AG04449 (cell line): ENCODE data around the gene ZNF280D.

Experiments used
- CTCF ChIA-PET: fragments of 350-600 bp; formaldehyde crosslinking; extraction: SDS; loops from one replicate; lab custom pipeline; 2021; ENCODE audit warnings: antibody characterized with exemption; lab: Yijun Ruan, JAX
- POLR2A ChIA-PET: fragments of 400-600, 350-600 bp; formaldehyde crosslinking; extraction: SDS; loops from one replicate; lab custom pipeline; 2020; ENCODE audit warnings: antibody characterized with exemption, inconsistent platforms; lab: Yijun Ruan, JAX
- DNase-seq: peaks from one replicate; pipeline ENCODE4 v3.0.0-alpha.2; 2010; ENCODE audit warnings: low read depth, low spot score
- H3K4me3 ChIP-seq: 2 replicates; pipeline ENCODE4 v1.5.1; 2011; ENCODE audit warnings: low read depth, mild to moderate bottlenecking, control low read depth, low read length
- TF ChIP-seq, protein P1 (sequence below): IDR thresholded peaks from one replicate; pipeline ENCODE4 v1.5.1; 2011; ENCODE audit warnings: mild to moderate bottlenecking, moderate library complexity, low read length, control low read depth, inconsistent platforms; ENCODE audit not compliant: insufficient read depth; ENCODE audit errors: missing control alignments

Gene ZNF280D

DNA sequence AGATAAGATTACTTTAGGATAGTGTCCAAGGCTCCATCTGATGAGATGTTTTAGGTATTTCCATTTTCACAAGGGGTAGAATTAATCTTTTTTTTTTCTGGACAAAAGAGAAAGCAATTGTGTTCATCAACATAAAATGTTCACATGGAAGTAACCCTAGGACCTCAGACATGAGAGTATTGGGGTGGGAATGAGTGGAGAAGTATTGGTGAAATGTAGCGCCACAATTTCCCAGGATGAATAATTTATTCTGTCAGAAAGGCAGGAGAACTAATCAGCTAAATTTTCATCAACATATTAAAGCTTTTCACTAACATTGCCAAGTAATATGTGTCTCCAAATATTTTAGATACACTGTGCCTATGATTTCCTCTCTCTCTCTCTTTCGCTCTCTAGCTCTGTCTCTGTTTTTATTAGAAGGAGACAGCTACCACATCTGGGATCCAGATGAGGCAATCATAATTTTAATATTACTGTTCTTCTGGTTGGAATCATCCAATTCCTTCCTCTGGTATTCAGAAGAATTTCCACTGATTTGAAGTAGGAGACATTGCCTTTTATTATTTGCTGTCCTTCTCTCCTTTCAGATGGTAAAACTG, 21.6 kb upstream of the ZNF280D start:
- no peak overlapping the region for H3K4me3 ChIP-seq
- no peak for DNase-seq
- TF ChIP-seq, protein P1, sequence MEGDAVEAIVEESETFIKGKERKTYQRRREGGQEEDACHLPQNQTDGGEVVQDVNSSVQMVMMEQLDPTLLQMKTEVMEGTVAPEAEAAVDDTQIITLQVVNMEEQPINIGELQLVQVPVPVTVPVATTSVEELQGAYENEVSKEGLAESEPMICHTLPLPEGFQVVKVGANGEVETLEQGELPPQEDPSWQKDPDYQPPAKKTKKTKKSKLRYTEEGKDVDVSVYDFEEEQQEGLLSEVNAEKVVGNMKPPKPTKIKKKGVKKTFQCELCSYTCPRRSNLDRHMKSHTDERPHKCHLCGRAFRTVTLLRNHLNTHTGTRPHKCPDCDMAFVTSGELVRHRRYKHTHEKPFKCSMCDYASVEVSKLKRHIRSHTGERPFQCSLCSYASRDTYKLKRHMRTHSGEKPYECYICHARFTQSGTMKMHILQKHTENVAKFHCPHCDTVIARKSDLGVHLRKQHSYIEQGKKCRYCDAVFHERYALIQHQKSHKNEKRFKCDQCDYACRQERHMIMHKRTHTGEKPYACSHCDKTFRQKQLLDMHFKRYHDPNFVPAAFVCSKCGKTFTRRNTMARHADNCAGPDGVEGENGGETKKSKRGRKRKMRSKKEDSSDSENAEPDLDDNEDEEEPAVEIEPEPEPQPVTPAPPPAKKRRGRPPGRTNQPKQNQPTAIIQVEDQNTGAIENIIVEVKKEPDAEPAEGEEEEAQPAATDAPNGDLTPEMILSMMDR: no peak
- CTCF ChIA-PET: interaction anchor here (1.6 to 2.0 kb wide), 2 partner anchors 9 to 19 kb away, joined by 4 to 5 read pairs; no protein-coding TSS in a partner anchor
- POLR2A ChIA-PET: no interaction called here

DNA sequence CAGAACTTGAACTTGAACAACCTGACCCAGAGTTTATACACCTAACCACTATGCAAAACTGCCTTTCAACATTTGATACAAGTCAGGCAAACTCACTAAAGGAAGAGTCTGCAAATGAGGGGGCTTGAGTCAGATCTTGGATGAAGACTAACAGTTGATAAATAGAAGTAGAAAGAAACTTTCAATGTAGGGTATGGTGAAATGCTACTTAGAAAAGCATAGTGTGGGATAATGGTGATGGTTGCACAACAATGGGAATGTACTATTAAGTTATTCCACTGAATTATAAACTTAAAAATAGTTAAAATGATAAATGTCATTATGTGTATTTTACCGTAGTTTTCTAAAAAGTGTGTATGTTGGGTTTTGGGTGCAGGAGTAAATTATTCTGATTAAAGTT, 19.7 kb upstream of the ZNF280D start:
- DNase-seq: no peak
- CTCF ChIA-PET: interaction anchor here (1.6 kb wide), 1 partner anchor 11 kb away, joined by 4 read pairs; no protein-coding TSS in a partner anchor
- POLR2A ChIA-PET: no interaction called here
- no peak overlapping the region for H3K4me3 ChIP-seq
- TF ChIP-seq, protein P1: no peak

- TF ChIP-seq, protein P1: no peak
- DNase-seq: no peak
- no peak overlapping the region for H3K4me3 ChIP-seq
- CTCF ChIA-PET: no interaction called here
- POLR2A ChIA-PET: no interaction called here
Measured at GRCh38 chr15:56749982-56750381, 16.7 kb upstream of the ZNF280D start.

DNA sequence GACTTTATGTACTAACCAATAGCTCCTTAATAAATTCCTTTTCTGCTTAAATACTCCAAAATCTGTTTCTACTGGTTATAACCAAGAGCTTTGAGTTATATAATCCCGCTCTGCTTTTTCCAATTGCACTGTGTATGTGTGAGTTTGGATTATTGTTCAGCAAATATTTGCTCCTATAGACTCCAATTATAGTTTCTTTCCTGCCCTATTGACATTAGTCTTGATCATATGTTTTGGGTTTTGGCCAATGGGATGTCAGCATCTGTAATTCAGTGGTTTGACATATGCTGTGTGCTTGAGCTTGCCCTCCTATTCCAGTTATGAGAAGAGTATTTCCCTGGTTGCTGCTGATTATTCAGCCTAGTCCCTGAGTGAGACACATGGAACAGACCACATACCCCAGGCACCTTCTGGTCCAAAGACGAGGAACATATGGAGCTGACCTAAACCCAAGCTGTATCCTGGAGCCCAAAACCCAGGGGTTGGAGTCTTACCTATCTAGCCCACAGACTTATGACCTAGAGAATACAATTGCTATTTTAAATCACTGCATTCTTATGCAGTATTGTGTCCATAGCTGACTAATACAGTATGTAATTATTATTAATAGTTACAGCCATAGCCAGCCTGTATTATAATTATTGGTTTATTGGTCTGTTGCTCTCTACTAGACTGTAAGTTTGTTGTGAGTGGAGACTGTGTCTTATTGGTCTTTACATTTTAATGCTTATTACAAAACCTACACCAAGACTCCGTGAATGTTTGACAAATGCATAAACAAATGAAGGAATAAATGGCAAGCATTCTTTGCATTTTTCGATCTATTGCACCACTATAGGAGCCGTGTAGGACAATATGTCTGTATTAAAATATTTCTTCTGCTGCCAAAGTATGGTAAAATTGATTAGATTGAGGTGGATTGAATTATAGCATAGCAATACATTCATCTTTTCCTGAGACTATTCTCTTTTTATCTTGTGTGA, 11.7 kb upstream of the ZNF280D start:
- H3K4me3 ChIP-seq: no peak overlapping the region
- DNase-seq: no peak
- POLR2A ChIA-PET: interaction anchor here (1.6 kb wide), 1 partner anchor 12 kb away, joined by 4 read pairs; the partner anchor contains the start of gene ZNF280D
- TF ChIP-seq, protein P1: no peak
- CTCF ChIA-PET: interaction anchor here (1.0 to 1.9 kb wide), 3 partner anchors 11 to 14 kb away, joined by 3 to 8 read pairs (median 3); no protein-coding TSS in a partner anchor

DNA sequence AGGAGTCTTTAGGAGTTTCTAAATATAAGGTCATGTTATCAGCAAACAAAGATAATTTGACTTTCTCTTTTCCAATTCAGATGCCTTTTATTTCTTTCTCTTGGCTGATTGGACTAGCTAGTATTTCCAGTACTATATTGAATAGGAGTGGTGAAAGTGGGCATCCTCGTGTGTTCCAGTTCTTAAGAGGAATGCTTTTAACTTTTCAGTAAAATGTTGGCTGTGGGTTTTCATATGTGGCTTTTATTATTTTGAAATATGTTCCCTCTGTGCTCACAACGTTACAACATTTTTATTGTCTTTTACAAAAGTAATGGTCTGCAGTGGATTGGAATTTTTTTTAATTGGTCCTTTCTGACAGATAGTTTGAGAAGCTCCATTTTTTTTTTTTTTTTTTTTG, 8.2 kb upstream of the ZNF280D start:
- DNase-seq: no peak
- H3K4me3 ChIP-seq: no peak overlapping the region
- ChIA-PET CTCF (no interaction called here), POLR2A (interaction anchor here (0.8 kb wide), 1 partner anchor 8 kb away, joined by 4 read pairs; the partner anchor contains the start of gene ZNF280D)
- TF ChIP-seq, protein P1: no peak
